HepG2 (cell line): ENCODE results near the gene AKAP6. TPM values are rescaled to one million over a fixed set of nuclear protein-coding genes. Genes with fewer than 3 reads are reported as not detected.

Source experiments
- ATRX ChIP-seq: sonication (generic); formaldehyde crosslinking; IDR thresholded peaks from 2 replicates; pipeline ENCODE4 v1.4.0; 2020; ENCODE audit warnings: missing genetic modification reagents, borderline replicate concordance
- FOXC1 ChIP-seq: sonication (generic); formaldehyde crosslinking; IDR thresholded peaks from 2 replicates; pipeline ENCODE4 v1.8.0; 2022; ENCODE audit warnings: mild to moderate bottlenecking, missing genetic modification reagents, borderline replicate concordance
- HMGXB4 ChIP-seq, 2 experiments: sonication (generic) in 1 of 2; formaldehyde crosslinking in 1 of 2; IDR thresholded peaks; 2 replicates each; pipeline versions ENCODE4 v1.4.0 to v1.6.1; 2018 to 2020; ENCODE audit warnings: missing genetic modification reagents in 2 of 2, borderline replicate concordance in 1 of 2, low read depth in 1 of 2, mild to moderate bottlenecking in 1 of 2, missing biosample characterization in 1 of 2
- ISX ChIP-seq: sonication (generic); formaldehyde crosslinking; conservative IDR thresholded peaks from 2 replicates; pipeline ENCODE4 v1.5.0; 2020; ENCODE audit warnings: missing genetic modification reagents
- NCOR1 ChIP-seq: fragments of 200-600 bp; sonication (generic); IDR thresholded peaks from 2 replicates; pipeline ENCODE4 v1.7.0; 2017; ENCODE audit warnings: antibody characterized with exemption, low read length, borderline replicate concordance
- SMC3 ChIP-seq: IDR thresholded peaks from 2 replicates; pipeline ENCODE4 v1.6.1; 2011; ENCODE audit warnings: low read length, improper control_type of control experiment
- TBP ChIP-seq: sonication (generic); formaldehyde crosslinking; IDR thresholded peaks from 2 replicates; pipeline ENCODE4 v1.5.0; 2020; ENCODE audit warnings: missing genetic modification reagents
- TEAD3 ChIP-seq: optimal IDR thresholded peaks from 2 replicates; pipeline ENCODE3; 2016; ENCODE audit warnings: borderline replicate concordance
- THAP11 ChIP-seq: IDR thresholded peaks from 2 replicates; pipeline ENCODE4 v1.6.1; 2016; ENCODE audit warnings: missing biosample characterization, missing genetic modification reagents
- WIZ ChIP-seq: sonication (generic); formaldehyde crosslinking; IDR thresholded peaks from 2 replicates; pipeline ENCODE4 v1.5.1; 2020; ENCODE audit warnings: mild to moderate bottlenecking, missing genetic modification reagents
- YY1 ChIP-seq: IDR thresholded peaks from 2 replicates; pipeline ENCODE4 v1.6.1; 2011; ENCODE audit warnings: low read length, low read depth, moderate library complexity, mild to moderate bottlenecking; ENCODE audit not compliant: insufficient read depth, insufficient replicate concordance
- ZBTB21 ChIP-seq: sonication (generic); formaldehyde crosslinking; IDR thresholded peaks from 2 replicates; pipeline ENCODE4 v1.4.0; 2020; ENCODE audit warnings: missing genetic modification reagents
- ZFP90 ChIP-seq: sonication (generic); formaldehyde crosslinking; IDR thresholded peaks from 2 replicates; pipeline ENCODE4 v1.8.0; 2022; ENCODE audit warnings: missing genetic modification reagents, mild to moderate bottlenecking, inconsistent platforms, borderline replicate concordance
- ZFP91 ChIP-seq: sonication (generic); formaldehyde crosslinking; IDR thresholded peaks from 2 replicates; pipeline ENCODE4 v1.9.0; 2022; ENCODE audit warnings: missing genetic modification reagents, mild to moderate bottlenecking, borderline replicate concordance
- ZMYM4 ChIP-seq: sonication (generic); formaldehyde crosslinking; IDR thresholded peaks from 2 replicates; pipeline ENCODE4 v1.8.1; 2023; ENCODE audit warnings: mild to moderate bottlenecking, missing genetic modification reagents
- ZNF207 ChIP-seq: fragments of 450-650 bp; IDR thresholded peaks from 2 replicates; pipeline ENCODE4 v1.6.1; 2016; ENCODE audit warnings: antibody characterized with exemption, borderline replicate concordance
- ZNF331 ChIP-seq: sonication (generic); formaldehyde crosslinking; IDR thresholded peaks from 2 replicates; pipeline ENCODE4 v1.4.0; 2020; ENCODE audit warnings: missing genetic modification reagents
- ZNF335 ChIP-seq: sonication (generic); formaldehyde crosslinking; IDR thresholded peaks from 2 replicates; pipeline ENCODE4 v1.4.0; 2020; ENCODE audit warnings: missing genetic modification reagents
- ZNF557 ChIP-seq: sonication (generic); formaldehyde crosslinking; IDR thresholded peaks from 2 replicates; pipeline ENCODE4 v1.4.0; 2020; ENCODE audit warnings: missing genetic modification reagents
- ZNF589 ChIP-seq: sonication (generic); formaldehyde crosslinking; conservative IDR thresholded peaks from 2 replicates; pipeline ENCODE4 v1.8.0; 2022; ENCODE audit warnings: mild to moderate bottlenecking, moderate library complexity, missing genetic modification reagents
- ZNF672 ChIP-seq: sonication (generic); formaldehyde crosslinking; IDR thresholded peaks from 2 replicates; pipeline ENCODE4 v1.8.1; 2022; ENCODE audit warnings: missing genetic modification reagents
- ZNF674 ChIP-seq: sonication (generic); formaldehyde crosslinking; IDR thresholded peaks from 2 replicates; pipeline ENCODE4 v1.5.0; 2020; ENCODE audit warnings: low read depth, mild to moderate bottlenecking, missing genetic modification reagents
- ZSCAN25 ChIP-seq: sonication (generic); formaldehyde crosslinking; IDR thresholded peaks from 2 replicates; pipeline ENCODE4 v1.8.0; 2022; ENCODE audit warnings: mild to moderate bottlenecking, missing genetic modification reagents
- polyA plus RNA-seq, 8 experiments: library from polyadenylated mRNA; depleted of rRNA in 3 of 8; stranded (reverse) in 7 of 8; unstranded in 1 of 8; fragments of >200 nt; fragmentation: Illumina TruSeq in 4 of 8; extraction: Trizol in 4 of 8; gene quantifications; 2 replicates each; pipeline versions ENCODE4 v1.2.1 to v1.2.3, GENCODE V29; 2011 to 2016; ENCODE audit warnings: low read depth in 4 of 8, missing spikeins in 1 of 8, mixed read lengths in 1 of 8; ENCODE audit not compliant: insufficient read depth in 1 of 8
- total RNA-seq, 5 experiments: library from RNA; depleted of rRNA; stranded (reverse); fragments of >200 nt; fragmentation: Illumina TruSeq; extraction: Trizol; gene quantifications; 2 replicates each; pipeline ENCODE4 v1.2.3, GENCODE V29; 2016; ENCODE audit warnings: low read depth in 1 of 5
- TF ChIP-seq, protein P1 (sequence below): sonication (generic); formaldehyde crosslinking; IDR thresholded peaks from 2 replicates; pipeline ENCODE4 v1.4.0; 2020; ENCODE audit warnings: mild to moderate bottlenecking, missing genetic modification reagents, borderline replicate concordance
- TF ChIP-seq, protein P2 (sequence below), 2 experiments: fragments of 450-650 bp in 1 of 2; sonication (generic) in 1 of 2; formaldehyde crosslinking; IDR thresholded peaks; 2 replicates each; pipeline versions ENCODE4 v1.5.0 to v1.8.0; 2020 to 2022; ENCODE audit warnings: mild to moderate bottlenecking in 1 of 2, missing genetic modification reagents in 1 of 2

Gene AKAP6
- total and polyA plus RNA-seq, 2 of the 13 experiments (the other 11 are each of a cell fraction or from before 2014, with no cell fraction given): 1.4 TPM

DNA sequence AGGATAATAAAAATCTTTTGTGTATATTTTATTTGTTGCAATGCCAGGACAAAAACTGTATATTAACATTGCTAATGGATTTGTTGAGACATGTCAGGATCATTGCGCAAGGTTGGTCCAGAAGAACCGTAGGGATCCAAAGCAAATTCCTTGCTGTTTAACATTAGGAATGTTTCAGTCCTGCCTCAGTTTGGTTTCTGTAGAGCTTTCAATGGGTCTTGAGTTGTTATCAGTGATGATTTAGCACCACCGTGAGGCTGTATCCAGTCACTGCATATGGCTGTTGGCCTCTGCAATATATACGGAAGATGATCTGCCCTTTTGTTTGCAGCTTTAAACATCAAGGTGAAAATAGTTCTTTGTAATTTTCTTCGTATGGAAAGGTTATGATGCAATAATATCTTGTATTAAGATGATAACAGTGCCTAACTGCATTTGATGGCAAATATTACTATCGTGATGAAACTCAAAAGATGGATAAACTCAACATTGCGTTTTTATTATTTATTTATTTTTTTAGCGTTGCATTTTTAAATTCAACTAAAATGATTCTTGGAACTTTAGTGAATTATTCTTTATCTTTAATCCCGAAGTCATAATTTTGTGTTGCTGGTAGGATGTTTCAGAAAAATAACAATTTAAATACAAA is 231.2 kb downstream of the AKAP6 start (continued):
- TF ChIP-seq ZMYM4 (no peak), ZFP91 (CRISPR knock-in tag) (no peak), TBP (CRISPR knock-in tag) (no peak), ZFP90 (CRISPR knock-in tag) (no peak), YY1 (no peak), ZNF557 (CRISPR knock-in tag) (no peak), ZNF331 (CRISPR knock-in tag) (0 out of 2 replicates have a peak, but pooled peaks have one; percentile 29), ZNF207 (no peak), HMGXB4 (CRISPR knock-in tag; IDR thresholded peaks at IDR 0.05; ENCODE audit: borderline replicate concordance in 1 of 2, low read depth in 1 of 2) (peak in 1 of 2 experiments; percentile 51; a peak in 1 of 4 replicates), TEAD3 (CRISPR knock-in tag) (peak; percentile 59), ISX (CRISPR knock-in tag) (no peak), WIZ (CRISPR knock-in tag) (no peak), ZNF672 (no peak), ZNF674 (no peak), THAP11 (no peak), ATRX (CRISPR knock-in tag) (no peak), ZNF335 (CRISPR knock-in tag) (no peak), ZSCAN25 (CRISPR knock-in tag) (no peak), ZBTB21 (CRISPR knock-in tag) (no peak), FOXC1 (CRISPR knock-in tag) (0 out of 2 replicates have a peak, but pooled peaks have one; percentile 49), SMC3 (peak; percentile 77), NCOR1 (no peak), ZNF589 (CRISPR knock-in tag) (no peak)
- TF ChIP-seq, protein P1, sequence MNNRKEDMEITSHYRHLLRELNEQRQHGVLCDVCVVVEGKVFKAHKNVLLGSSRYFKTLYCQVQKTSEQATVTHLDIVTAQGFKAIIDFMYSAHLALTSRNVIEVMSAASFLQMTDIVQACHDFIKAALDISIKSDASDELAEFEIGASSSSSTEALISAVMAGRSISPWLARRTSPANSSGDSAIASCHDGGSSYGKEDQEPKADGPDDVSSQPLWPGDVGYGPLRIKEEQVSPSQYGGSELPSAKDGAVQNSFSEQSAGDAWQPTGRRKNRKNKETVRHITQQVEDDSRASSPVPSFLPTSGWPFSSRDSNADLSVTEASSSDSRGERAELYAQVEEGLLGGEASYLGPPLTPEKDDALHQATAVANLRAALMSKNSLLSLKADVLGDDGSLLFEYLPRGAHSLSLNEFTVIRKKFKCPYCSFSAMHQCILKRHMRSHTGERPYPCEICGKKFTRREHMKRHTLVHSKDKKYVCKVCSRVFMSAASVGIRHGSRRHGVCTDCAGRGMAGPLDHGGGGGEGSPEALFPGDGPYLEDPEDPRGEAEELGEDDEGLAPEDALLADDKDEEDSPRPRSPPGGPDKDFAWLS (CRISPR knock-in tag): no peak
- TF ChIP-seq, protein P2, sequence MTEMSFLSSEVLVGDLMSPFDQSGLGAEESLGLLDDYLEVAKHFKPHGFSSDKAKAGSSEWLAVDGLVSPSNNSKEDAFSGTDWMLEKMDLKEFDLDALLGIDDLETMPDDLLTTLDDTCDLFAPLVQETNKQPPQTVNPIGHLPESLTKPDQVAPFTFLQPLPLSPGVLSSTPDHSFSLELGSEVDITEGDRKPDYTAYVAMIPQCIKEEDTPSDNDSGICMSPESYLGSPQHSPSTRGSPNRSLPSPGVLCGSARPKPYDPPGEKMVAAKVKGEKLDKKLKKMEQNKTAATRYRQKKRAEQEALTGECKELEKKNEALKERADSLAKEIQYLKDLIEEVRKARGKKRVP (CRISPR knock-in tag; IDR thresholded peaks at IDR 0.05): peak in 1 of 2 experiments; percentile 52; a peak in 2 of 4 replicates
